ENCODE measurements around the gene ACSM4.

ACSM4 gene

GRCh38 chr12:7344833-7345606, 41.1 kb downstream of the ACSM4 start:
- FAIRE-seq = no peak

DNA sequence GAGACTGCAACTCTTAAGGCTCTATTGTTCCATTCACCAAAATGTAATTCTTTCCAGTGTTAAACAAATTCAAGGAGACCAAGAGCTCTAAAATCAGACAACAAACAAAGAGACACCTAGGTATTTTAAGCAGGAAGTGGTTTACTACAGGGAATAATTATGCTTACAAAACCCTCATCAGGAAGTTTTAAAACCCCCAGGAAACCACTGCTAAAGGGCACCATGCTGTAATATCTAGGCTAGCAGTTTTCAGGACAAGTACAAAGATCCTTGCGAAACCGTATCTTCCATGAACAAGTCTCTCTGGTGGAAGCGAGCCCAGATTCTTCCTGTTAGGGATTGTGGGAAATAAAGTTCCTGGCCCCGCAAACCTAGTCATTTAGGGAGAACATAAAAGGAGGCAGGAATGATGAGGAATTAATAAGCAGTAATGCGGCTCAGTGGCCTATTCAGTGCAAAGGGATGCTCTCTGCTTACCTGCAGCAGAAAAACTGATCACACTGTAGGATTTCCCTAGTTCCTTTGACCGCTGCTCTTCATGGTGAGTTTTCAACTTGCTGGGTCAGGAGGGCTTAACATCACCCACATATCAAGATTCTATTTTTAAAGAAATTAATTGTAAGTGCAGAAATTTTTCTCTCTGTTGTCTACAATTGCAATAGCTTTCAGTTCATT, 42.8 kb downstream of the ACSM4 start:
- no peak for FAIRE-seq

GRCh38 chr12:7349418-7349817, 45.5 kb downstream of the ACSM4 start:
- FAIRE-seq = no peak

- no peak for FAIRE-seq
Observed at GRCh38 chr12:7351177-7351576, 47.3 kb downstream of the ACSM4 start.

DNA sequence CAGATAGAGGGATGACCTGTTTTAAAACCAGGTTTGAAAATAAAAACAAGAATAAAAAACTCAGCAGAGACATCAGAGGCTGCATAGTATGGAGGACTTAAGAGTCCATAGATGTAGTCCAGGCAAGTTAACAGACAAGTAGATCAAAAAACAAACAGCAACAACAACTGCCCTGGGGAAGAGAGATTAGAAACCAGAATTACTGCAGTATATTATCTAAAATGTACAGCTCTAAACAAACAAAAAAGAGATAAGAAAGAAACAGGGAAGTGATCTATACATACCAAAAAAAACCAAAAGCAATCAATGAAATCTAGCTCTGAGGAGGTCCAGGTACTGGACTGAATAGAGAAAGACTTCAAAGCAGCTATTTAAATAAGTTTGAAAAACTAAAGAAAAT, 48.8 kb downstream of the ACSM4 start:
- FAIRE-seq = no peak

DNA sequence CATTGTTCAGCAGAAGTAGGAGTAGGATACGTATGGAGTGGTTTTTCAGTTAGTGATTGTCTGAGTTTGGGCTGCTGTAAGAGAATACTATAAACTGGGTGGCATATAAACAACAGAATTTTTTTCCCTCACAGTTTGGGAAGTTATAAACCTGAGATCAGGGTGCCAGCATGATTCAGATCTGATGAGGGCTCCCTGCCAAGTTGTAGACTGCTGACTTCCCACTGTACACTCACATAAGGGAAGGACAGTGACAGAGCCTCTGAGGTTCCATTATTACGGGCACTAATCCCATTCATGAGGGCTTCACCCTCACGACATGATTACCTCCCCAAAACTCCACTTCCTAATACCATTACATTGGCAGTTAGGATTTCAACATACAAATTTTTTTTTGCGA, 50.7 kb downstream of the ACSM4 start:
- no peak for FAIRE-seq

DNA sequence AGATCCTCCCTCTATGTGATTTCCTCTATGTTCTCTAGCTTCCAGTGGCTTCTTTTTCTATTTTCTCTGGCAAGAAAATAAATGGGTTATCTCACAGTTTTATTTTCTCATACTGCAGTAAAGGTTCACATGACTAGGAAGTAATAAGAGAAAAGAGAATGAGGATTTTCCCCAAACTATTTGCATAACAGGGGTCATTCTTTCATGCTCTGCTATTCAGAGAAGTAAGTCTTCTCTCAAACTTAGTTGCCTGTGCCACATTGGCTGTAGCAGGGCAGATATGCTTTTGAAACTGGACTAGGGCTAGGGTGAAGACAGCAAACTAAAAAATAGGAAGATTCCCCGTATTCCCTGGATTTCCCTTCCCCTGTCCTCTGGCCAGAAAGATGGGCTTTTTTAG, 57.4 kb downstream of the ACSM4 start:
- no peak for FAIRE-seq

GRCh38 chr12:7362734-7363133, 58.9 kb downstream of the ACSM4 start:
- no peak for FAIRE-seq

GRCh38 chr12:7369274-7369729, 65.4 kb downstream of the ACSM4 start:
- FAIRE-seq = no peak

GRCh38 chr12:7373226-7373625, 69.4 kb downstream of the ACSM4 start:
- FAIRE-seq = no peak

- FAIRE-seq = no peak
Observed at GRCh38 chr12:7374423-7375144, 70.7 kb downstream of the ACSM4 start.

- no peak for FAIRE-seq
Observed at GRCh38 chr12:7375145-7375543, 71.3 kb downstream of the ACSM4 start.

DNA sequence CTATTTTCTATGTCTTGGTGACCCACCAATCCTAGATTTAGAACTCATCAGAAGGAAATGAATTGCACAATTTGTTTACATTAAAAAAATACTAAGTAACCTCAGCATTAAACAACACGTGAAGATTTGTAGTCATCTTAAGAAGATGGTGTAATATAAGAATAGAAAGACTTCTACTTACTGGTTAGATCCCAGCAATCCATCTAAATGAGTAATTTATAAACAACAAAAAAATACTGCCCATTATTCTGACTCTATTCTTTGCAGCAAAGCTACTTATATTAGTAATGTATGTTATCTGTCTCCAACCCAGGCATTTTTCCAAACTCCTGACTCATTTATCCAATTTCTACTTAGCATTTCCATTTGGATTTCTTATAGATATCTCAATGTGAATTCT, 72.3 kb downstream of the ACSM4 start:
- no peak for FAIRE-seq

Data from endometrium (tissue), 2 donors.